H7 (cell line): Measurements from ENCODE around the gene EHBP1. TPM values are rescaled to one million over a fixed set of nuclear protein-coding genes. Genes with fewer than 3 reads are reported as not detected.
"Not testable (repeated sequence)": the region's sequence is repeated elsewhere in the genome, so short reads cannot be mapped to it uniquely, and the experiment has no call there.

ENCODE experiments used
- DNase-seq: peaks from one replicate; pipeline ENCODE4 v3.0.0; 2012
- H3K27me3 ChIP-seq: 2 replicates; pipeline ENCODE4 v1.6.0; 2011; ENCODE audit warnings: mild to moderate bottlenecking, low read length; ENCODE audit not compliant: control insufficient read depth, insufficient read depth
- H3K36me3 ChIP-seq: replicated peaks from 2 replicates; pipeline ENCODE4 v1.5.1; 2011; ENCODE audit warnings: low read length; ENCODE audit not compliant: control insufficient read depth, insufficient read depth
- H3K4me3 ChIP-seq: 2 replicates; pipeline ENCODE4 v1.5.1; 2011; ENCODE audit warnings: low read depth, mild to moderate bottlenecking, control low read depth, low read length, moderate library complexity; ENCODE audit not compliant: insufficient read depth
- total RNA-seq: library from RNA; depleted of rRNA; stranded (reverse); fragments of >200 nt; shearing (Covaris generic); gene quantifications from 2 replicates; pipeline ENCODE4 v1.2.3, GENCODE V29; 2014

The EHBP1 gene
- total RNA-seq, 1 experiment from 2014 or later: 13.0 TPM

DNA sequence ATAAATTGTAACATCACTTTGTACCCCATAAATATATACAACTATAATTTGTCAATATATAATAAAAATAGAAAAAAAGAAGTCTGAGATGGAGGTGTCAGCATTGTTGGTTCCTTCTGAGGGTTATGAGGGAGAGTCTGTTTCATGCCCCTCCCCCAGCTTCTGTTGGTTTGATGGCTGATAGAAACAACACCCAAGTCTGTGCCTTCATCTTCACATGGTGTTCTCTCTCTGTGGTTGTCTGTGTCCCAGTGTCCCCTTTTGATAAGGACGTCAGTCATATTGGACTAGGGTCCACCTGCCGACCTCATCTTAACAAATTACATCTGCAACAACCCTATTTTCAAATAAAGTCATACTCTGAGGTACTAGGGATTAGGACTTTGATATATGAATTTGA, 20.3 kb upstream of the EHBP1 start:
- Histone ChIP-seq H3K27me3 (no peaks in the 10 kb centered on the region), H3K4me3 (no peak overlapping the region), H3K36me3 (no peaks in the 10 kb centered on the region)

DNA sequence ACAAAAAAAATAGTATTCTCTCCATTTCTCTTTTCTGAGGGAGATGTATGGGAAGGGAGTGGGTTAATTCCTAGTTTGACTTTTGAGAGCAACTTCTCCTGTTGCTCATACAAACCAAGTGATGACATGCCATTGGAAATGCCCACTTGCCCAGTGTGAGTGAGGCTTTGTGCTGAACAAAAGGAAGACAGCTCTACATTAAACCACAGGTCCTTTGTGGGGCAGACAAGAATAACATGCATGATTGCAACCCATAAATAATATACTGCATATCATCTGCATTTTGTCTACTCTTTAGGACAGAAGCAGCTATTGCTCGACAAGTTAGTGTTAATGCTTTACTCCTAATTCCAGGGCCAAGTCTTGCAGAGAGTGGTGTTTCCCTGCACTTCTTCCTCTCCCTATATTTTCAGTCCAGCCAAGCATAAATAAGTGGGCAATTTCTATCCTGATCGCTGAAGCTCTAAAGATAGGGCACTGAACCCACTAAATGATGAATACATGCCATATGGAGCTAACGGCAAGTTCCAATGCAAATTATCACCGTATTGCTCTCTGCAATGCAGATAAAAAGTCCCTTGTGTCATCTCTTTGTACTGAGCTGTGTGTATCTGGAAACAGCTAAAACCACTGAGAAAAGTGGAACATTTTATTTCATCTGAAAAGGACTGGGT, 19.4 kb upstream of the EHBP1 start:
- H3K27me3 ChIP-seq: no peaks in the 10 kb centered on the region
- no peak overlapping the region for H3K4me3 ChIP-seq
- no peaks in the 10 kb centered on the region for H3K36me3 ChIP-seq
- DNase-seq: no peak

More for the DNA sequence above, 20.3 kb upstream of the EHBP1 start:
- DNase-seq: no peak

DNA sequence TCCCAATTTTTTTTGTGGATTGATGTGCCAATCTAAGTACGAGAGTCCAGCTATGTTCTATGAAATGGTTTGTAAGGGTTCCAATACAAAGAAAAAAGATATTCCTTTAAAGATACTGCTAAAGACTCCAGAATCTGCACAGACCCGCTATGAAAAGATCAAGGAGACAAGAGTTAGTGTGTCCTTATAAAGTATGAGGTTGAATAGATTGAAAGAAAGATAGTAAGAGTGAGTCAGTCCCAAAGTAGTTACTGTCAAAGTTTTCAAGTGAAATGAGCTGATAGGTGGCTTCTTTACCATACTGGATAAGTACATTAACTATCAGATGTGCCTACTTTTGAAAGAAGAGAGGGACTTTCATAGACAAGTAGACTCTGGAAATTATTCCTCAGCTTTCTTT, 17.9 kb upstream of the EHBP1 start:
- DNase-seq: no peak
- no peak overlapping the region for H3K4me3 ChIP-seq
- H3K27me3 ChIP-seq: no peaks in the 10 kb centered on the region
- no peaks in the 10 kb centered on the region for H3K36me3 ChIP-seq

DNA sequence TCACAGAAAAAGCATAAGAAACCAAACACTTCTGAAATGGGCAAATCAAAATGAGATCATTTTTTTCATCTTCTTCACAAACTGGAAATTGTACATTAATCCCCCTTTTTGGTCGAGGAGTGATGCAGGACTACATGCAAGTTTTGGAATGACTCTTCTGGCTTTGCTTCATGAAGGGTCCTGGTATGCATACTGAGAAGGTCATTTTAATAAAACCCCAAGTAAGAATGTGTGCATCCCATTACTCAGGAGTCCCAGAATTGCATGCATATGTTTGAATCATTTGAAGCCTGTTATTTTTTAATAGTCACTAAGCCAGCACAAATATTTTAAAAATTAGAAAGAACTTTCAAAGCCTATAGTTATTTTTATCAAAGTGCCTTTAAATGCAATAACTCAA, 16.7 kb upstream of the EHBP1 start:
- no peak for DNase-seq
- no peaks in the 10 kb centered on the region for H3K27me3 ChIP-seq
- H3K36me3 ChIP-seq: no peaks in the 10 kb centered on the region
- no peak overlapping the region for H3K4me3 ChIP-seq

DNA sequence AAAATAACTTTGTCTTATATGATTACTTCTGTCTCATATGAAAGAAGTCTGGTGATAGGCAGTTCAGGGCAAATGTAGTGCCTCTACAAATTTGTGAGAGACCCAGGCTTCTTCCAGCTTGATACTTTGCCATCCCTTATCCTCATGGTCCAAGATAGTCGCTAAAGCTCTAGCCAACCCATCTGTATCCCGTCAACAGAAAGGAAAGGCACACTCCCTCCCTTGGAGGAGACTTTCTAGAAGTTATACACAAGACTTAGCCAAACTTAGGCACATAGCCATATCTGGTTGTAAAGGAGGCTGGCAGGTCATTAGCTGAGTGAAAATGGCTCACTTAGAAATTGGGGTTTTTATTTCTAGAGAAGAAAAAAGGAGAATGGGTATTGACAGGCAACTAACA, 14.3 kb upstream of the EHBP1 start:
- no peak for DNase-seq
- Histone ChIP-seq H3K36me3 (no peaks in the 10 kb centered on the region), H3K27me3 (no peaks in the 10 kb centered on the region), H3K4me3 (no peak overlapping the region)

DNA sequence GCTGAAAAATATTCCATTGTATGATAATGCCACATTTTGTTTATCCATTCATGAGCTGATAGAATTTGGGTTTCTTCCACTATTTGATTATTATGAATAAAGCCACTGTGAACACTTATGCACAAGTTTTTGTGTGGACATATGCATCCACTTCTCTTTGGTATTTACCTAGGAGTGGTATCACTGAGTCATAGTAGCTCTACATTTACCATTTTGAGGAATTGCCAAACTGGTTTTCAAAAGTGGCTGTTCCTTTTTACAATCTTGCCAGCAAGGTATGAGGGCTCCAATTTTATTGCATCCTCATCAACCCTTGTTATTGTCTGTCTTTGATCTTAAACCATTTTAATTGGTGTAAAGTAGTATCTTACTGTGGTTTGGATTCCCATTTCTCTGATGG, 13.3 kb upstream of the EHBP1 start:
- Histone ChIP-seq H3K36me3 (no peaks in the 10 kb centered on the region), H3K4me3 (no peak overlapping the region), H3K27me3 (no peaks in the 10 kb centered on the region)
- DNase-seq: no peak

DNA sequence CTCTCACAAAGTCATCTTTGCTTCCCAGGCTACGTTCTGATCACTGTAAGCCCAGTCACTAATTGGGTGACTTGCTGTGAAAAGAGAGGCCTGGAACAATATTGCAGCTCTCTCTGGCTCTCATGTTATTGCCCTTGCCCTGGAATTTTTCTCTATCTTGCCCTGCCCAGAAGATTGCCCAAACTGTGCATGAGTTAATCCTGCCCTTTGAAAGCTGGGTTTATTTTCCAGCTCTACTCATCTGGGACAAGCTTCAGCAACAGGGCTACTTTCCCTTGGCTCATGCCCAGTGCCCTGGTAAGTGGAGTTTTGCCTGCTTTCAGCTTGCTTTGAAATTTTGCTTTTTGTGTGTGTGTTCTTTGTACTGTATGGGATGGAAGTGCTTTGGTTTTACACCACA, 6.9 kb upstream of the EHBP1 start:
- DNase-seq: no peak
- no peak overlapping the region for H3K4me3 ChIP-seq
- no peaks in the 10 kb centered on the region for H3K27me3 ChIP-seq
- H3K36me3 ChIP-seq: no peaks in the 10 kb centered on the region

DNA sequence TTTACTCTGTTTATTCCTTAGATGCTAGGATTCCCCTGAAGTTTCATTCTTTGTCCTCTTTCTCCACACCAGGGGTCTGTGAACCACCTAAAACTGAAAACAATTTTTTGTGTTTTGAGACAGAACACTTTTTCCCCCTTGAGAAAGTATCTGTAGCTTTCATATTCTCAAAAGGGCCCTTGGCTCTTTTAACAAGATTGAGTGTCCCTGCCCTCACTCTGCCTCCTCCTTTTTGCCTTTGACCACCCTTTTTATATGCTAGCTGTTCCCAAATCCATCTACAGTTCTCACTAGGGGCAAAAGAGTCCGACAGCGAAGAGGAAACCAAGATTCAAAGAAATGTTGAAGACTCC, 883 bp upstream of the EHBP1 start:
- no peak for DNase-seq
- Histone ChIP-seq H3K4me3 (peak overlapping the region; percentile 92), H3K36me3 (no peaks in the 10 kb centered on the region; the same call in 1 of the 2 replicates), H3K27me3 (no peaks in the 10 kb centered on the region)

DNA sequence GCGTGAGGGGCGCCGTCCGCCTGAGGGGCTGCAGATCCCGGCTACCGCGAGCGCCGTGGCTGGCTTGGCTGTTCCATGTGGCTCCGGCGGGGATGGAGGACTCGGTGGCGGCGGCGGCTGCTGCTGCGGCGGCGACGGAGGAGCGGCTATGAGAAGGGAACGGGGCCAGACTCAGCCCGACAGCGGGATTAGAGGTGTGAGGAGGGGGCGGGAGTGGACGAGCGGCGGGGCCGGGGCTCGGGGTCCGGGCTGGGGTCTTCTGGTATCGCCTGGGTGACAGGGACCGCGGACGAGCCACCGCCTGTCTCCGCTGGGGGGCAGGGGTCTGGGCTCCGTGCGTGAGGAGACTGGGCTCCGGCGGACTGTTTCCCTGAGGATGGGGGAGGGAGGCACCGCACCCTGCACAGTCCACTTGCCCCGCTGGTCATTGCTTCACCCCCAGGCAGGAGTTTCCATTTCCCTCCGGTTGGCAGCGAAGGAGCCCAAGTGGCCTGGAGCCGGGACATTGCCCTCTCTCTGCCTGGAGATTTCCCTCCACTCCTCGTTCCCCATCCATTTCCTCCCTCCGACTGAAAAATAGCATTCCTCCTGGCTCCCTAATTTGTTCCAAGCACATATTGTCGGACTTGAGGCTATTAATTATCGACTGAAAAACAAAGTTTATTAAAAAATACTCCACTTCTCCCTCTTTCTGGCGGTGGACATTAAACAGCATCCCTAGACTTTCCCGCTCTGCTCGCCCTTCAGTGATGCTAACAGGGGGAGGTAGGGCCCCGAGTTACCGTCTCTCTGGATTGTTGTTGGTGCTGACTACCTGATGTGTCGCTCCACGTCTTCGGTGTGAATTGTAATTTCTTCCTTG, 577 bp downstream of the EHBP1 start:
- DNase-seq: peak; percentile 74
- peak overlapping the region; percentile 92 for H3K4me3 ChIP-seq
- H3K36me3 ChIP-seq: no peaks in the 10 kb centered on the region; the same call in 1 of the 2 replicates
- H3K27me3 ChIP-seq: no peaks in the 10 kb centered on the region

DNA sequence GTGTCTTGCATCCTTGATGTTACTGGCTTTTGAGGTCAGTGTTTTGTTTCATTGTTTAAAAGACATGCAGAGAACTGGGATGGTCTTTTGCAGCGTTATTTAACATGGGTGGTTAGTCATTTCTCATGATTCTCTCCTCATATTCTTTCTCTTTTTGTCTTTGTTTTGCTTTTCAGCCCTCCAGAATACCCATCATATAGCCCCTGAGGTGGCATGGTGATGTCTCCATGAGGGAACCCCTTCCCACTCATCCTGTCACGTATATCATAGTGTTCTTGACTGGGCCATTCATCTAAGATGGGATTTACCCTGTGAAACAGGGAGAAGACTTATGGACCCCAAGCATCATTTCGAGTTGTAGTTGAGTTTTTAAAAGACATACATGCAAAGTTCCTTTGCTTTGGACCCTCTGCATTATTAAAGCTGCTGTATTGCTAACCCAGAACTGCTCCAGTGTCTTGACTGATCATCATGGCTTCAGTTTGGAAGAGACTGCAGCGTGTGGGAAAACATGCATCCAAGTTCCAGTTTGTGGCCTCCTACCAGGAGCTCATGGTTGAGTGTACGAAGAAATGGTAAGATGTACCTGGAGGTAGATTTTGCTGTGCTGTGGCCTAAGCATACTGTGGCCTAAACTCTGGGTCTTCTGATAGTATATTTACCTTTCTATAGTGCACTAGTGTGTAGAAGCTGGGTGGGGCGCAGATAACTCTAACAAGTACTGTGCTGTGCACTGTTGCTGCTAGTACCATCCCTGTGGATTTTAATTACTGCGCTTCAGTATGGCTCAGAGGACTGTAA, 1.4 kb downstream of the EHBP1 start:
- DNase-seq: no peak
- Histone ChIP-seq H3K36me3 (no peaks in the 10 kb centered on the region; the same call in 1 of the 2 replicates), H3K4me3 (peak overlapping the region; percentile 92)

DNA sequence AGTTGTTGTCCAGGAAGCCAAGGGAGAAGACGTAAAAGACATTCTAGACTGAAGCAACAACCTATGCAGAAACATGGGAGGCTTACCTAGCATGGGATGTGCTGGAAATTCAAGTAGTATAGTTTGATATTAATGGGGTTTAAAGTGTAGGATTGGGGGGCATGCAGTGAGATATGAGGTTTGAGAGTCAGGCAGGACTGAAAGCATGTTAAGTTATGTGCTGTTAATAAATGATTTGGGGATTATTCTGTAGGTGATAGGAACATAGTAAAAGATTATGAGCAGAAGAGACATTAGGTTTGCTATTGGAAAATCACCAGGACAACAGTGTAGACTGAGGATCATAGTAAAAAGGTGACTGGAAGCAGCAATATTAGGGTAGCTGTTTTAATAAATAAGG, 3.2 kb downstream of the EHBP1 start:
- H3K36me3 ChIP-seq: no peaks in the 10 kb centered on the region; the same call in 1 of the 2 replicates
- no peak overlapping the region for H3K4me3 ChIP-seq
- H3K27me3 ChIP-seq: no peaks in the 10 kb centered on the region
- DNase-seq: no peak

More for the DNA sequence above, 1.4 kb downstream of the EHBP1 start:
- H3K27me3 ChIP-seq: no peaks in the 10 kb centered on the region

DNA sequence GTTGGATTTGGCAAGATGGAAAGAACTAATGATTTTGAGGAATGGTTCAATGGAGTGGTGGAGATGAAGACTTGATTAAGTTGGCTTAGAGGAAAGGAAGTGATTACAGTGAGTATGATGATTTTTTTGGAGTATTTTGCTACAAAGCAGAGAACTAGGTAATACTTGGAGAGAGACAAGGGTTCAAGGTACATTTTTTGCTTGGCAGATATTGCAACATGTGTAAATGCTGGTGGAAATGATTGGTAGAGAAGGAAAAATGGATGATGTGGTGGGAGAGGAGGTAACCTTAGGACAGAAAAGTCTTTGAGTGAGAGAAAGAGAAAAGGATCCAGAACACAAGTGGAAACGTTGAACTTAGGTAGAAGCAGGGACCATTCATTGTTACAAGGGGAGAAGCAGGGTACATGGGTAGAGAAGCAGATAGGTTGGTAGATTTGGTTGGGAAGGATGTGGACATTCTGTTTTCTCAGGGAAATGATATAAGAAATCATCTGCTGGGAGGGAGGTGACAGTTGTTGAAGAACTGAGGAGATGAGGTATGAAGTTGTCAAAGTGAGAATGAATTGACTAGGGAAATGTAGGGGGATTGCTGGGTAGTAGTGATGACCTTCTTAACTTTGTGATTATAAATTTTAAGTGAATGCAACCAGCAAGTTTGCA, 6.5 kb downstream of the EHBP1 start:
- H3K36me3 ChIP-seq: no peaks in the 10 kb centered on the region; the same call in 1 of the 2 replicates
- H3K4me3 ChIP-seq: no peak overlapping the region
- no peak for DNase-seq
- H3K27me3 ChIP-seq: no peaks in the 10 kb centered on the region

DNA sequence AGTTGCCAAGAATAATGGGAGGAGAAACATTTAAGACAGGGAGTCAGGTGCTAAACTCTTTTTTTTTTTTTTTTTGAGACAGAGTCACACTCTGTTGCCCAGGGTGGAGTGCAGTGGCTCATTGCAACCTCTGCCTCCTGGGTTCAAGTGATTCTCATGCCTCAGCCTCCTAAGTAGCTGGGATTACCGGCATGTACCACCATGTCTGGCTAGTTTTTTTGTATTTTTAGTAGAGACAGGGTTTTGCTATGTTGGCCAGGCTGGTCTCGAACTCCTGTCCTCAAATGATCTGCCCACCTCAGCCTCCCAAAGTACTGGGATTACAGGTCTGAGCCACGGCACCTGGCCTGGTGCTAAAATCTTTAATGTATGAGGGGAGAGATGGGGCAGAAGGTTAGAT, 7.7 kb downstream of the EHBP1 start:
- H3K4me3 ChIP-seq, H3K36me3 ChIP-seq, H3K27me3 ChIP-seq, DNase-seq: not testable (repeated sequence)

DNA sequence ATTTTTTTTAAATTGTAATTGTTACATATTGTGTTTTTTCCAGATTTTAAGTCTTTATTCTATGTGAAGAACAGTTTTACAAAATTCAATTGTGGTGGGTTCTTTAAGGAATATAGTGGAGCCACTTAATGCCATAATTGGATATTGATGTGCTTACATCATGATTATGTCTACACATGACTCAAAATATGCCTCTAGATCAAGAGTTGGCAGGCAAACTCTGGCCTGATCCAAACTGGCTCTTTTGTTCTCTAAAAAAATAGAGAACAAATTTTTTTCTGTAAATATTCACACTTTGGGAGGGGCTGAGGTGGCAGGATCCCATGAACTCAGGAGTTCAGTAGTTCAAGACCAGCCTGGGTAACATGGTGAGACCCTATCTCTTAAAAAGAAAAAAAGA, 8.3 kb downstream of the EHBP1 start:
- H3K27me3 ChIP-seq: no peaks in the 10 kb centered on the region
- no peak for DNase-seq
- no peaks in the 10 kb centered on the region; the same call in 1 of the 2 replicates for H3K36me3 ChIP-seq
- H3K4me3 ChIP-seq: no peak overlapping the region
